GM23338 (cell line): ENCODE data around the gene GSTM5.

Experiments used
- CTCF ChIP-seq, 2 experiments: fragments of 200-600 bp in 1 of 2; sonication (generic) in 1 of 2; conservative IDR thresholded peaks; 2 replicates each; pipeline versions ENCODE4 v1.5.1 to v1.6.1; 2016 to 2017; ENCODE audit warnings: antibody characterized with exemption in 2 of 2, low read depth in 2 of 2, mild to moderate bottlenecking in 2 of 2, moderate library complexity in 1 of 2
- EZH2 ChIP-seq: fragments of 200-600 bp; sonication (generic); IDR thresholded peaks from one replicate; pipeline ENCODE4 v1.8.0; 2017; ENCODE audit warnings: antibody characterized with exemption, mild to moderate bottlenecking, low read depth; ENCODE audit not compliant: unreplicated experiment
- EZH2phosphoT487 ChIP-seq: fragments of 200-600 bp; sonication (generic); IDR thresholded peaks from one replicate; pipeline ENCODE4 v1.8.1; 2018; ENCODE audit warnings: antibody characterized with exemption; ENCODE audit not compliant: unreplicated experiment
- NANOG ChIP-seq: IDR thresholded peaks from 2 replicates; pipeline ENCODE4 v1.6.1; 2016; ENCODE audit warnings: antibody characterized with exemption, borderline replicate concordance
- POLR2AphosphoS5 ChIP-seq: IDR thresholded peaks from 2 replicates; pipeline ENCODE4 v1.6.1; 2016; ENCODE audit warnings: antibody characterized with exemption, low read depth
- REST ChIP-seq: IDR thresholded peaks from one replicate; pipeline ENCODE4 v1.6.1; 2018; ENCODE audit warnings: antibody characterized with exemption; ENCODE audit not compliant: unreplicated experiment

- no peak for TF ChIP-seq CTCF (conservative IDR thresholded peaks at IDR 0.05; ENCODE audit: low read depth in 2 of 2)
- no peak for TF ChIP-seq POLR2AphosphoS5
- TF ChIP-seq EZH2phosphoT487, result no peak
- no peak for TF ChIP-seq EZH2
- no peak for TF ChIP-seq REST
- no peak for TF ChIP-seq NANOG
These were observed 38.9 kb downstream of the GSTM5 start for GRCh38 chr1:109750920-109751319.
